SK-N-SH (cell line): Measurements from ENCODE around the gene E2F1. TPM values are rescaled to one million over a fixed set of nuclear protein-coding genes. Genes with fewer than 3 reads are reported as not detected.

Experiments
- CTCF ChIA-PET: fragments of 300-600, 350-600 bp; formaldehyde crosslinking; extraction: SDS; loops from one replicate; lab custom pipeline; 2021; lab: Yijun Ruan, JAX
- POLR2A ChIA-PET: fragments of 350-600 bp; sonication (Branson Sonifier 250); formaldehyde crosslinking; extraction: SDS; loops from one replicate; lab custom pipeline; 2020; ENCODE audit warnings: antibody characterized with exemption, inconsistent platforms; lab: Yijun Ruan, JAX
- DNase-seq: peaks from one replicate; pipeline ENCODE4 v3.0.0; 2012
- H2AFZ ChIP-seq: fragments of 200-600 bp; sonication (generic); 2 replicates; pipeline ENCODE4 v1.8.1; 2016; ENCODE audit warnings: antibody characterized with exemption, mild to moderate bottlenecking, low read depth
- H3F3A ChIP-seq: fragments of 200-600 bp; sonication (generic); replicated peaks from 2 replicates; pipeline ENCODE3; 2016; ENCODE audit warnings: antibody characterized with exemption, mild to moderate bottlenecking; ENCODE audit not compliant: insufficient read depth
- H3K27ac ChIP-seq, 2 experiments: fragments of 200-500 bp in 1 of 2; fragments of 200-600 bp in 1 of 2; sonication (Bioruptor generic) in 1 of 2; sonication (generic), shearing (Covaris generic) in 1 of 2; 2 replicates each; pipeline versions ENCODE4 v1.5.1 to v1.6.1; 2014 to 2016; ENCODE audit warnings: low read depth in 2 of 2, inconsistent platforms in 1 of 2, low read length in 1 of 2, mild to moderate bottlenecking in 1 of 2, mixed read lengths in 1 of 2
- H3K27me3 ChIP-seq: fragments of 200-600 bp; sonication (generic), shearing (Covaris generic); 2 replicates; pipeline ENCODE4 v1.6.1; 2016; ENCODE audit warnings: mixed run types; ENCODE audit not compliant: insufficient read depth
- H3K36me3 ChIP-seq, 2 experiments: fragments of 200-500 bp in 1 of 2; fragments of 200-600 bp in 1 of 2; sonication (Bioruptor generic) in 1 of 2; sonication (generic) in 1 of 2; replicated peaks in 1 of 2; 2 replicates each; pipeline versions ENCODE3 to v1.5.1; 2014 to 2016; ENCODE audit warnings: low read length in 1 of 2, mild to moderate bottlenecking in 1 of 2; ENCODE audit not compliant: insufficient read depth in 2 of 2, control insufficient read depth in 1 of 2
- H3K4me1 ChIP-seq, 2 experiments: fragments of 200-500 bp in 1 of 2; fragments of 200-600 bp in 1 of 2; sonication (Bioruptor generic) in 1 of 2; sonication (generic), shearing (Covaris generic) in 1 of 2; 2 replicates each; pipeline versions ENCODE4 v1.5.1 to v1.6.1; 2014 to 2016; ENCODE audit warnings: low read depth in 1 of 2, low read length in 1 of 2, mixed run types in 1 of 2; ENCODE audit not compliant: insufficient read depth in 2 of 2, control insufficient read depth in 1 of 2
- H3K4me2 ChIP-seq: fragments of 200-600 bp; sonication (generic), shearing (Covaris generic); 2 replicates; pipeline ENCODE4 v1.6.1; 2017; ENCODE audit warnings: mixed run types
- H3K4me3 ChIP-seq, 2 experiments: fragments of 200-500 bp in 1 of 2; fragments of 200-600 bp in 1 of 2; sonication (Bioruptor generic) in 1 of 2; sonication (generic), shearing (Covaris generic) in 1 of 2; 2 replicates each; pipeline versions ENCODE4 v1.5.1 to v1.8.1; 2014 to 2016; ENCODE audit warnings: low read depth in 2 of 2, inconsistent platforms in 1 of 2, low read length in 1 of 2, mild to moderate bottlenecking in 1 of 2, mixed read lengths in 1 of 2, moderate library complexity in 1 of 2
- H3K79me2 ChIP-seq: fragments of 200-600 bp; sonication (generic); 2 replicates; pipeline ENCODE4 v1.8.1; 2017; ENCODE audit warnings: mild to moderate bottlenecking; ENCODE audit not compliant: insufficient read depth
- H3K9ac ChIP-seq: fragments of 200-600 bp; sonication (generic); 2 replicates; pipeline ENCODE4 v1.6.1; 2017; ENCODE audit warnings: mixed run types
- H3K9me2 ChIP-seq: fragments of 200-600 bp; sonication (generic); 2 replicates; pipeline ENCODE4 v1.6.1; 2017; ENCODE audit warnings: mixed run types
- H3K9me3 ChIP-seq: fragments of 200-600 bp; sonication (generic); 2 replicates; pipeline ENCODE4 v1.6.1; 2017; ENCODE audit warnings: mixed run types, mild to moderate bottlenecking, moderate library complexity
- H4K20me1 ChIP-seq: fragments of 200-600 bp; sonication (generic); 2 replicates; pipeline ENCODE4 v1.6.1; 2017; ENCODE audit warnings: mild to moderate bottlenecking, mixed run types; ENCODE audit not compliant: insufficient read depth
- CHD2 ChIP-seq: fragments of 150-350 bp; IDR thresholded peaks from 2 replicates; pipeline ENCODE4 v1.6.1; 2018; ENCODE audit warnings: low read length; ENCODE audit not compliant: partially characterized antibody
- GATA2 ChIP-seq: sonication (generic); formaldehyde crosslinking; IDR thresholded peaks from 2 replicates; pipeline ENCODE4 v1.5.0; 2020; ENCODE audit warnings: mild to moderate bottlenecking, missing genetic modification reagents
- MEF2A ChIP-seq: IDR thresholded peaks from 2 replicates; pipeline ENCODE4 v1.4.0; 2012; ENCODE audit warnings: low read depth, borderline replicate concordance
- POLR2AphosphoS5 ChIP-seq: IDR thresholded peaks from 2 replicates; pipeline ENCODE4 v1.6.1; 2012; ENCODE audit warnings: low read depth, low read length
- RAD21 ChIP-seq: IDR thresholded peaks from 2 replicates; pipeline ENCODE4 v1.6.1; 2012; ENCODE audit warnings: mild to moderate bottlenecking, low read length
- REST ChIP-seq: IDR thresholded peaks from 2 replicates; pipeline ENCODE4 v1.6.1; 2012; ENCODE audit warnings: mild to moderate bottlenecking, low read depth, low read length, moderate library complexity
- RFX5 ChIP-seq: IDR thresholded peaks from 2 replicates; pipeline ENCODE4 v1.6.1; 2012; ENCODE audit warnings: mild to moderate bottlenecking, improper control_type of control experiment, low read length
- SIN3A ChIP-seq: IDR thresholded peaks from 2 replicates; pipeline ENCODE4 v1.6.1; 2012; ENCODE audit warnings: low read depth, mild to moderate bottlenecking, low read length, moderate library complexity, borderline replicate concordance
- SMC3 ChIP-seq: IDR thresholded peaks from 2 replicates; pipeline ENCODE4 v1.6.1; 2012; ENCODE audit warnings: low read depth, low read length, improper control_type of control experiment
- USF2 ChIP-seq: fragments of 150-350 bp; IDR thresholded peaks from 2 replicates; pipeline ENCODE4 v1.6.1; 2017; ENCODE audit warnings: antibody characterized with exemption, low read length, low read depth, borderline replicate concordance
- WGBS: methylation state at CpG from one replicate; pipeline ENCODE4 v1.1.6; 2017; ENCODE audit warnings: low lambda C conversion rate; 5-methylcytosine and 5-hydroxymethylcytosine counted together
- polyA plus RNA-seq, 3 experiments: library from polyadenylated mRNA; depleted of rRNA; stranded (reverse); fragments of >200 nt; gene quantifications; 2 replicates each; pipeline ENCODE4 v1.2.3, GENCODE V29; 2012
- TF ChIP-seq, protein P1 (sequence below): IDR thresholded peaks from 2 replicates; pipeline ENCODE4 v1.4.0; 2012; ENCODE audit warnings: low read depth, borderline replicate concordance
- TF ChIP-seq, protein P2 (sequence below): IDR thresholded peaks from 2 replicates; pipeline ENCODE4 v1.4.0; 2012; ENCODE audit warnings: low read depth
- TF ChIP-seq, protein P3 (sequence below): fragments of 150-350 bp; IDR thresholded peaks from 2 replicates; pipeline ENCODE4 v1.6.1; 2016; ENCODE audit warnings: mild to moderate bottlenecking, low read depth, low read length

E2F1 gene
- polyA plus RNA-seq, 1 of the 3 experiments (the other 2 are of a cell fraction), result 15.0 TPM

GRCh38 chr20:33656010-33656782, 30.0 kb downstream of the E2F1 start:
- Histone ChIP-seq H3K36me3 (peaks cover 0 to 7% of the 10 kb centered on the region in 2 experiments), H3K4me1 (peaks cover 0 to 14% of the 10 kb centered on the region in 2 experiments; a peak in 1 of 4 replicates), H2AFZ (no peak overlapping the region), H3F3A (peaks cover 10% of the 10 kb centered on the region), H3K27ac (no peak overlapping the region), H3K4me3 (no peak overlapping the region), H3K9ac (no peak overlapping the region), H3K27me3 (no peaks in the 10 kb centered on the region), H3K79me2 (no peaks in the 10 kb centered on the region), H3K9me2 (no peaks in the 10 kb centered on the region), H4K20me1 (no peaks in the 10 kb centered on the region), H3K4me2 (no peak overlapping the region), H3K9me3 (no peaks in the 10 kb centered on the region)
- ChIA-PET POLR2A (no interaction called here), CTCF (interaction anchor here (1.0 to 9.2 kb wide), 3 partner anchors 10 to 240 kb away, joined by 3 to 114 read pairs (median 67); partner anchors contain the start of genes ACTL10 and C20orf144)
- TF ChIP-seq USF2, result no peak
- no peak for TF ChIP-seq POLR2AphosphoS5
- TF ChIP-seq RFX5, result no peak
- TF ChIP-seq REST, result no peak
- TF ChIP-seq SIN3A, result no peak
- no peak for TF ChIP-seq SMC3
- no peak for TF ChIP-seq MEF2A
- DNase-seq, result peak; percentile 23
- WGBS, result 96% methylated on average over 4 of the region's 10 CpGs

- 76% methylated on average over 4 of the region's 4 CpGs for WGBS
- CTCF ChIA-PET, result interaction anchor here (0.8 to 9.2 kb wide), 4 partner anchors 11 to 198 kb away, joined by 3 to 114 read pairs (median 42); partner anchors contain the start of genes ACTL10 and C20orf144
- no peaks in the 10 kb centered on the region for H3K27me3 ChIP-seq
- H3F3A ChIP-seq, result peaks cover 10% of the 10 kb centered on the region
- H3K4me2 ChIP-seq, result no peak overlapping the region
- no peak overlapping the region for H3K9ac ChIP-seq
- no peaks in the 10 kb centered on the region for H3K9me2 ChIP-seq
- H3K9me3 ChIP-seq, result no peaks in the 10 kb centered on the region
- H3K4me3 ChIP-seq, result no peak overlapping the region
- H3K4me1 ChIP-seq, result peaks cover 0 to 22% of the 10 kb centered on the region in 2 experiments; a peak in 1 of 4 replicates
- H3K36me3 ChIP-seq, result peaks cover 0 to 7% of the 10 kb centered on the region in 2 experiments
- H3K79me2 ChIP-seq, result no peaks in the 10 kb centered on the region
- no peak for TF ChIP-seq GATA2 (CRISPR knock-in tag)
- TF ChIP-seq, protein P1, sequence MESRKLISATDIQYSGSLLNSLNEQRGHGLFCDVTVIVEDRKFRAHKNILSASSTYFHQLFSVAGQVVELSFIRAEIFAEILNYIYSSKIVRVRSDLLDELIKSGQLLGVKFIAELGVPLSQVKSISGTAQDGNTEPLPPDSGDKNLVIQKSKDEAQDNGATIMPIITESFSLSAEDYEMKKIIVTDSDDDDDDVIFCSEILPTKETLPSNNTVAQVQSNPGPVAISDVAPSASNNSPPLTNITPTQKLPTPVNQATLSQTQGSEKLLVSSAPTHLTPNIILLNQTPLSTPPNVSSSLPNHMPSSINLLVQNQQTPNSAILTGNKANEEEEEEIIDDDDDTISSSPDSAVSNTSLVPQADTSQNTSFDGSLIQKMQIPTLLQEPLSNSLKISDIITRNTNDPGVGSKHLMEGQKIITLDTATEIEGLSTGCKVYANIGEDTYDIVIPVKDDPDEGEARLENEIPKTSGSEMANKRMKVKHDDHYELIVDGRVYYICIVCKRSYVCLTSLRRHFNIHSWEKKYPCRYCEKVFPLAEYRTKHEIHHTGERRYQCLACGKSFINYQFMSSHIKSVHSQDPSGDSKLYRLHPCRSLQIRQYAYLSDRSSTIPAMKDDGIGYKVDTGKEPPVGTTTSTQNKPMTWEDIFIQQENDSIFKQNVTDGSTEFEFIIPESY, result no peak
- TF ChIP-seq RAD21, result no peak
- TF ChIP-seq CHD2, result no peak
- TF ChIP-seq, protein P2, sequence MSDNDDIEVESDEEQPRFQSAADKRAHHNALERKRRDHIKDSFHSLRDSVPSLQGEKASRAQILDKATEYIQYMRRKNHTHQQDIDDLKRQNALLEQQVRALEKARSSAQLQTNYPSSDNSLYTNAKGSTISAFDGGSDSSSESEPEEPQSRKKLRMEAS, result no peak
- TF ChIP-seq, protein P3, sequence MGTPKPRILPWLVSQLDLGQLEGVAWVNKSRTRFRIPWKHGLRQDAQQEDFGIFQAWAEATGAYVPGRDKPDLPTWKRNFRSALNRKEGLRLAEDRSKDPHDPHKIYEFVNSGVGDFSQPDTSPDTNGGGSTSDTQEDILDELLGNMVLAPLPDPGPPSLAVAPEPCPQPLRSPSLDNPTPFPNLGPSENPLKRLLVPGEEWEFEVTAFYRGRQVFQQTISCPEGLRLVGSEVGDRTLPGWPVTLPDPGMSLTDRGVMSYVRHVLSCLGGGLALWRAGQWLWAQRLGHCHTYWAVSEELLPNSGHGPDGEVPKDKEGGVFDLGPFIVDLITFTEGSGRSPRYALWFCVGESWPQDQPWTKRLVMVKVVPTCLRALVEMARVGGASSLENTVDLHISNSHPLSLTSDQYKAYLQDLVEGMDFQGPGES, result no peak
- no peak for TF ChIP-seq POLR2AphosphoS5
- H4K20me1 ChIP-seq, result no peaks in the 10 kb centered on the region
- POLR2A ChIA-PET, result interaction anchor here (0.7 to 2.8 kb wide), 5 partner anchors 9 to 205 kb away, joined by 3 to 17 read pairs (median 5); partner anchors contain the start of genes ACTL10 and PXMP4
- no peak overlapping the region for H2AFZ ChIP-seq
- no peak overlapping the region for H3K27ac ChIP-seq
- no peak for DNase-seq
Observed at GRCh38 chr20:33655164-33655563, 31.0 kb downstream of the E2F1 start.
